Neural crest cell (in vitro differentiated cells): ENCODE results near the gene MBD4. TPM values are rescaled to one million over a fixed set of nuclear protein-coding genes. Genes with fewer than 3 reads are reported as not detected.

Experiments used
- DNase-seq: peaks from one replicate; pipeline ENCODE4 v3.0.0; 2021; ENCODE audit warnings: low read depth, mixed read lengths, low spot score
- H3K27ac Mint-ChIP-seq: one replicate; pipeline ENCODE4 v1.8.0; 2021; ENCODE audit warnings: mild to moderate bottlenecking, mixed read lengths; ENCODE audit not compliant: unreplicated experiment
- H3K27me3 Mint-ChIP-seq: 2 replicates; pipeline ENCODE4 v1.8.0; 2021; ENCODE audit warnings: low read depth, mild to moderate bottlenecking, mixed read lengths
- H3K36me3 Mint-ChIP-seq: 2 replicates; pipeline ENCODE4 v1.8.0; 2021; ENCODE audit warnings: low read depth, mild to moderate bottlenecking, mixed read lengths
- H3K4me1 Mint-ChIP-seq: 2 replicates; pipeline ENCODE4 v1.8.0; 2021; ENCODE audit warnings: mixed read lengths
- H3K4me3 Mint-ChIP-seq: one replicate; pipeline ENCODE4 v1.8.0; 2021; ENCODE audit warnings: mild to moderate bottlenecking, mixed read lengths
- H3K9me3 Mint-ChIP-seq: 2 replicates; pipeline ENCODE4 v1.8.0; 2021; ENCODE audit warnings: mixed read lengths
- CTCF ChIP-seq: fragments of 200-600 bp; sonication (generic); conservative IDR thresholded peaks from 2 replicates; pipeline ENCODE4 v1.5.0; 2021; ENCODE audit warnings: antibody characterized with exemption, mild to moderate bottlenecking
- total RNA-seq: library from RNA; stranded (reverse); gene quantifications from 2 replicates; pipeline ENCODE4 v1.2.1, GENCODE V29; 2021

The MBD4 gene
- total RNA-seq, 1 donor from 2014 or later: 37.8 TPM

GRCh38 chr3:129403450-129403849 lies 36.3 kb downstream of the MBD4 start:
- Mint-ChIP-seq H3K36me3 (no peaks in the 10 kb centered on the region), H3K4me1 (peaks cover 8% of the 10 kb centered on the region), H3K27me3 (no peaks in the 10 kb centered on the region), H3K27ac (no peak overlapping the region), H3K9me3 (no peaks in the 10 kb centered on the region), H3K4me3 (no peak overlapping the region)
- no peak for TF ChIP-seq CTCF
- no peak for DNase-seq

GRCh38 chr3:129402616-129403015 lies 37.1 kb downstream of the MBD4 start:
- peaks cover 16% of the 10 kb centered on the region for H3K4me1 Mint-ChIP-seq
- no peak for TF ChIP-seq CTCF
- H3K27me3 Mint-ChIP-seq: no peaks in the 10 kb centered on the region
- no peaks in the 10 kb centered on the region for H3K36me3 Mint-ChIP-seq
- H3K27ac Mint-ChIP-seq: no peak overlapping the region
- no peaks in the 10 kb centered on the region for H3K9me3 Mint-ChIP-seq
- no peak for DNase-seq
- H3K4me3 Mint-ChIP-seq: no peak overlapping the region

GRCh38 chr3:129402210-129402609 lies 37.5 kb downstream of the MBD4 start:
- no peaks in the 10 kb centered on the region for H3K9me3 Mint-ChIP-seq
- no peak overlapping the region for H3K27ac Mint-ChIP-seq
- TF ChIP-seq CTCF: no peak

GRCh38 chr3:129399895-129400357 lies 39.8 kb downstream of the MBD4 start:
- Mint-ChIP-seq H3K27me3 (no peaks in the 10 kb centered on the region), H3K9me3 (no peaks in the 10 kb centered on the region), H3K4me3 (peak overlapping the region; percentile 94), H3K36me3 (no peaks in the 10 kb centered on the region), H3K27ac (peak overlapping the region; percentile 75), H3K4me1 (peaks cover 22% of the 10 kb centered on the region)
- no peak for TF ChIP-seq CTCF
- no peak for DNase-seq

More at GRCh38 chr3:129402210-129402609, 37.5 kb downstream of the MBD4 start:
- H3K4me3 Mint-ChIP-seq: no peak overlapping the region
- H3K27me3 Mint-ChIP-seq: no peaks in the 10 kb centered on the region
- H3K36me3 Mint-ChIP-seq: no peaks in the 10 kb centered on the region
- peaks cover 21% of the 10 kb centered on the region for H3K4me1 Mint-ChIP-seq
- no peak for DNase-seq

GRCh38 chr3:129399145-129399894 lies 40.4 kb downstream of the MBD4 start:
- H3K27ac Mint-ChIP-seq: peak overlapping the region; percentile 98
- TF ChIP-seq CTCF: peak; percentile 79
- DNase-seq: peak; percentile 74
- no peaks in the 10 kb centered on the region for H3K36me3 Mint-ChIP-seq
- H3K4me3 Mint-ChIP-seq: peak overlapping the region; percentile 94
- no peaks in the 10 kb centered on the region for H3K9me3 Mint-ChIP-seq
- no peaks in the 10 kb centered on the region for H3K27me3 Mint-ChIP-seq
- peaks cover 22% of the 10 kb centered on the region for H3K4me1 Mint-ChIP-seq
